SK-MEL-5 (cell line): ENCODE measurements around the gene FRMD4A. TPM values are rescaled to one million over a fixed set of nuclear protein-coding genes. Genes with fewer than 3 reads are reported as not detected.

Experiments used
- DNase-seq: peaks from one replicate; pipeline ENCODE4 v3.0.0-alpha.2; 2016; ENCODE audit warnings: low read depth, low spot score
- in situ Hi-C: cut with HindIII; loops from 2 replicates; pipeline ENCODE4 v1.10.0; 2016; ENCODE audit warnings: low sequenced_read_pairs, high pct_unique_total_duplicates, low pct_unique_long_range_greater_than_20kb
- total RNA-seq: library from RNA; depleted of rRNA; stranded (reverse); fragments of >200 nt; shearing (Covaris generic); gene quantifications from 2 replicates; pipeline ENCODE4 v1.2.3, GENCODE V29; 2014

Gene FRMD4A
- total RNA-seq, 1 experiment from 2014 or later, result 9.9 TPM

GRCh38 chr10:13649844-13650520 is 680.7 kb downstream of the FRMD4A start:
- no peak for DNase-seq
- in situ Hi-C loops, result no loop called here

DNA sequence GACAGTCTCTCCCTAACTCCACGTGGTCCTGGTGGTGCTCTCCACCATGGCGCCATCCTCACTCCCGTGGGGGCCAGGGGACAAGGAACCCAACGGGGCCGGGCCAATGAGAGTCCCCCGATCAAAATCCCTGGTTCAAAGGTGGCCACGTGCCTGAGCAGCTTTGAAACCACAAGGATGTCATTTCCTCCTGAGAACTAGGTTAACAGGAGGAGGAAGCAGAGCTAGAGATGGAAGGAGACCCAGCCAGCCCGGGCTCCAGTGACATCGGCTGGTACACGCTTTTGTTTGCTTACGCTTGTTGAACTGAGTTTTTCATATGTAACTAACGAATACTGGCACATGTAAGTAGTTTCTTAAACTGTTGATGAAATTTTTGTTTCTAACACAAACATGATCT is 682.3 kb downstream of the FRMD4A start:
- DNase-seq, result no peak
- in situ Hi-C loops, result no loop called here

- in situ Hi-C loops, result no loop called here
- DNase-seq, result no peak
These were observed 685.9 kb downstream of the FRMD4A start for GRCh38 chr10:13644866-13645265.

GRCh38 chr10:13643016-13643415 is 687.7 kb downstream of the FRMD4A start:
- in situ Hi-C loops, result no loop called here
- DNase-seq, result no peak

- no peak for DNase-seq
- in situ Hi-C loops, result no loop called here
These were observed 688.4 kb downstream of the FRMD4A start for GRCh38 chr10:13642293-13642692.

DNA sequence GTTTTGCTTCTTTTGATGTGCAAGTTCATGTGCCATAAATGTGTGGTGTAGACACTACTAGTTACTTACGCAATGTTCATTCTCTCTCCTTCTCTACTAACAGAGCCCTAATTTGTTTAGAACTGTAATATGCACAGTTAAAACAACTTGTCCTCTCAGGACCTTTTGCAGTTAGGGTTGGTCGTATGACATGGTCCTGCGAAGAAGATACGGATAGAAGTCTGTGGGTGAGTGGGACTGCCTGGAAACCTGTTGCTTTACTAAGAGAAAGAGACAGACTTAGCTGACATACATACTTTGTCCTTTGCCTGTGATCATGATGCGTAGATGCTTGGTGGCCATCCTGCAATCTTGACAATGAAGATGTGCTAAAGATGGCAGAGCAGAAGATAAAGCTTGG is 692.8 kb downstream of the FRMD4A start:
- in situ Hi-C loops, result no loop called here
- DNase-seq, result no peak

GRCh38 chr10:13637303-13637856 is 693.3 kb downstream of the FRMD4A start:
- in situ Hi-C loops, result no loop called here

GRCh38 chr10:13636776-13637175 is 693.9 kb downstream of the FRMD4A start:
- in situ Hi-C loops, result no loop called here
- no peak for DNase-seq

More at GRCh38 chr10:13637303-13637856, 693.3 kb downstream of the FRMD4A start:
- no peak for DNase-seq

DNA sequence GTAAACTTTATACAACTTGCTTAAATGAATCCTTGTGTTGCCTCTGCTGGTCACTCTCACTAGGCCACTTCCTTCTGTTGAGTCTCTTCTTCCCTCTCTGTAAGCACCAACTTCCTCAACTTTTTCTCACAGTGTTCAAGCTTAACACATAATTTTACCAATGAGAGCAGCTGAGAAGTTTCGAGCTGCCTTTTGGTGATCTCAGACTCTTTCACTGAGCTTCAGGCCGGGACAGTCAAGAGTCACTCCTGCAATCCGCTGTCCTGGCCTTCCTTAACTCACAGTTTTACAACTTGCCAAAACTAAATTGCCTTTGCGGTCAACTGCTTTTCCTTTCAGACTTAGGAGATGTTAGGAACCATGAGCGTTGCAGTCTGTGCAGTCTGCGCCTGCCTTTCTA is 696.5 kb downstream of the FRMD4A start:
- DNase-seq, result no peak
- in situ Hi-C loops, result no loop called here

GRCh38 chr10:13633689-13634088 is 697.0 kb downstream of the FRMD4A start:
- in situ Hi-C loops, result no loop called here
- no peak for DNase-seq

- DNase-seq, result no peak
- in situ Hi-C loops, result no loop called here
These were observed 697.8 kb downstream of the FRMD4A start for GRCh38 chr10:13632884-13633440.

DNA sequence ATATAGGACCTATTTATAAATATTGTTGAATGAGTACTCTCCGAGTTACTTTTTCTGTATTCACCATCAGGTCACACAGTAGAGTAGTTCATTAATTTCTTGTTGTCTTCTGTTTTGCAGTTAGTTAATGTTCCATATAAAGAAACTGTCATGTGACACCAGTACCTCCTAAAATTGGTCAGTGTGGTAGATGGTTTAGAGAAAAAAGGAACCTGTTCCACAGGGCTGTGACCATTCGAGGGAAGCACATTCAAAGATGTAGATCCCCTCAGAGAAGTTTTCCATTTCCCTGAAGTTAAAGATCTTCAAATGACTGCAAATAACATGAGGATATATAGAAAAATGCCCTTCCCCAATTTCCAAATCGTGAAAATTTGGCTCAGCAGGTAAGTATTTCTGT is 698.3 kb downstream of the FRMD4A start:
- DNase-seq, result no peak
- in situ Hi-C loops, result no loop called here

GRCh38 chr10:13631594-13631993 is 699.1 kb downstream of the FRMD4A start:
- DNase-seq, result no peak
- in situ Hi-C loops, result no loop called here

- DNase-seq, result no peak
- in situ Hi-C loops, result no loop called here
These were observed 700.5 kb downstream of the FRMD4A start for GRCh38 chr10:13630231-13630630.

GRCh38 chr10:13629116-13629515 is 701.6 kb downstream of the FRMD4A start:
- in situ Hi-C loops, result no loop called here
- no peak for DNase-seq

- in situ Hi-C loops, result no loop called here
- DNase-seq, result no peak
These were observed 702.1 kb downstream of the FRMD4A start for GRCh38 chr10:13628661-13629060.

GRCh38 chr10:13627459-13628310 is 703.0 kb downstream of the FRMD4A start:
- in situ Hi-C loops, result no loop called here

DNA sequence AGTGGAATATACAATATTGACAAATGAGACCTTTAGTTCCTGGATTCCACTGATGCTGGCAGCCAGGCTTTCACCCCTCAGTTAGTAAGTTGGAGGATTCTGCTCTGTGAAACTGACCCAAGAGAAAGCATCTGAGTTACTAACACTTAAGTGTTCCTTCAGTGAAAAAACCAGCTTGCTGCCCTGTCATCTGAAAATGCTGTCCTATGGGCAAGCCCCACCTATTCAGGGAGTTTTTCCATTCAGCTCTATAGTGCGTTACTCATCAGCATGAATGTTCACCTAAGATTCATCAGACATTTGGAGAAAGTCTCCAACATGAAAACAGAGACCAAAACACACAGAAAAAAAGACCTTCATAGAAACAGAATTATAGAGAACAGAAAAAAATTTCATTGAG is 706.1 kb downstream of the FRMD4A start:
- in situ Hi-C loops, result no loop called here
- no peak for DNase-seq

More at GRCh38 chr10:13627459-13628310, 703.0 kb downstream of the FRMD4A start:
- no peak for DNase-seq
